GM18858 (cell line): ENCODE data around the gene DUS4L.

Experiments used
- ATAC-seq: cut with Tn5 transposase; IDR thresholded peaks from one replicate; pipeline ENCODE4 v1.9.1; 2021; ENCODE audit not compliant: unreplicated experiment

DUS4L gene

DNA sequence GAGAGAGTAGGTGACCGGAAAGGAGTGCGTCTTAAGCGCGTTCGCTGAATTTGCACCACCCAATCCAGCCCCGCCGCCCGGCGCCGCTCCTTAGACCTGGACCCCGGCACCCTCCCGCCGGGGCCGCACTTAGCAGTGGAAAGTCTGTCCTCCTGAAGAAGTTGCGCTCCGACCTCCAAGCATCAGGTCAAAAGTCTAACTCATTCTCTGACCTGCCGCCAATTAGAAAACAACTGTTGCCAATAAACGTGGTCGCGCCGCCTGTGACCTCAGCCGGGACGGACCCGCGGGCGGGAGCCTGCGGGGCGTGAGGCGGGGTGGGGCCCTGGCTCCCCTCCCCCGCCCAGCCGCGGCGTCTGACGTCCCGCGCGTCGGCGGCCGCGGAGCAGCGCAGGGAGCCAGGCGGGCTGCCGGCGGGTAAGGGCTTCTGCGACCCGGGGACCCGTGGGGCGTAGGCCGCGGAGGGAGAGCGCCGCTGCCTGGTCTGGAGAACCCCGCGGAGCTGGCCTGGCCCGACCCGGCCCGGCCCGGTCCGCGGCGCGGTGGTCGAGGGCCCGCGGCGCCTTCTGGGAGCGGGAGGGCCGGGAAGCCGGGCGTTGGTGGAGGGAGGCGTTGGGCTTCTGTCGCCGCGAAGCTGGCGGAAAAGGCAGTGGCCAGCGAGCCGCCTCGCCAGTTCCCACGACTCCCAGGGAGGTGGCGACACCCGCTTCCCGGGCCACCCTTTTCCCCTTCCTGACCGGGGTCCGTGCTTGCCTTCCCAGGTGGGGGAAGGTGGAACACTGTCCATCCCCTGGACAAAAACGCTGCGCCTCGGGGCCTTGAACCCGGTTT is 16.3 kb downstream of the DUS4L start, which contains the start of gene BCAP29:
BCAP29 (plus strand) TSS at position 362 of the 831 bp plus-strand sequence. CDS start 527 bp downstream, outside the sequence.
- peak; percentile 77 for ATAC-seq

DNA sequence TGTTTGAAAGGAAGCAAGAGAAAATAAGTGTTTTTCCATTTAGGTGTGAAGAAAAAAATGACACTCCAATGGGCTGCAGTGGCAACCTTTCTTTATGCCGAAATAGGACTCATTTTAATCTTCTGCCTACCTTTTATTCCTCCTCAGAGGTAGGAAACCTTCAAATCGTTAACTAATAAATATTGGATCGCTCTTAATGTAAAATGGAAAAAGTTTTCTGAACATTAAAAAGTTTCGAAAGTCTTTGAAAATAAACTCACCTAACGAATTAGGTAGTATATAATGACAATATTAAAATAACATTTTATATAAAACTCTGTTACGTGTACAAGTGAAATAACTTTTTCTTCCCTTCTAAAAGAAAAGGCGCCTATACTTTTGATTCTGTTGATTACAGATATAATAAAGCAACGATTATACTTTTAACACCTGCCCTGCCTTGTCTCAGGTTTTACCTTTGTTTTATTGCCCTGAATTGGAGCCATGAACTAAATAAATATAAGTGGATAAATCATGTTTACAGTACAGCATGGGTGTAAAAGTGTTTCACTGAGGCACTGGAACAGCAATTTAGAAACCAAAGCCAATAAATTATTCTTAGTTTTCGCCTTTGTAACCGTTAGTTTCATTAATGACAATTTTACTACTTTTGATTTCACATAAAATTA is 17.1 kb downstream of the DUS4L start:
- ATAC-seq, result no peak

DNA sequence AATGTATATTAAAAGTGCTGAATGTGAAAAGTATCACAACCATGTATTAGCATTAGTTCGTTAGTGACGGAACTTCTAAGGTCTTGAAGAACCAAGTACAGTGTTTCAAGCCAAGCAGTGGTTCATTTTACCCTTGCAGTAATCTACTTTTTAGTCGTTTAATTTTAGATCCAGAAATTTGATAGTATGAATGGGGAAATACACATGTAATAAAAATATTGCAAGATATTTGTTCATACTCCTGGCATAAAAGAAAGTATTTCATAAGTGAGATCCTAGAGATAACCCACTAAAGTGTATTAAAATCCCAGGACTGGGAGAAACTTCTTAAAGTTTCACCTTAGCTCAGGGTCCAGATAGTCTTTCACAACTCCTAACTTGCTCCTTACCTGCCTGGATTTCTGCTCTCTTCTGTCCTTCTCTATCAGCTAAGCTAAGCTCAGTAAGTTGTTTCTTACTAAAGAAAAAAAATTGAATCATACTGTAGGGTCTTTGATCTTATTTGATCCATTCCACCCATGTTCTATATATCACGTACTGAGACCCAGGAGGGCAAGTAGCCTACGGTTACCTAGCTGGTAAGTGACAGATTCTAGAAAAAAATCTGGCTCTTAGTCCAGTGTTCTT is 17.7 kb downstream of the DUS4L start:
- no peak for ATAC-seq

DNA sequence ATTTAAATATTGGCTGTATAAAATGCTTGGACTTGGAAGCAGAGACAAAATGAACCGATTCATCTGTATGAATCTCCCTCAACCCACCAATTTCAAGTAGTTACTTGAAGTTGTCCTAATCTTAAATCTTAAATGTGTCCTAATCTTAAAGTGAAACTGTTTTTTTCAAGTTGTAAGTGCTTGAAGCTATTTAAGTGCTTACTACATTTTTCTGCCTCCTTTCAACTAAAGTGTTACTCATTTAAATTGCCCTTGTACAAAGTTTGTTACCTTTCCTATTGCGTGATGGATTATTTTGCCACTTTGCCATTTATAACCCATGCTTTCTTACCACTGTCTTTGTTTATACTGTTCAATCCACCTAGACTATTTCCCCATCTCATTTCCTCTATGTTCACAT is 19.1 kb downstream of the DUS4L start:
- no peak for ATAC-seq

DNA sequence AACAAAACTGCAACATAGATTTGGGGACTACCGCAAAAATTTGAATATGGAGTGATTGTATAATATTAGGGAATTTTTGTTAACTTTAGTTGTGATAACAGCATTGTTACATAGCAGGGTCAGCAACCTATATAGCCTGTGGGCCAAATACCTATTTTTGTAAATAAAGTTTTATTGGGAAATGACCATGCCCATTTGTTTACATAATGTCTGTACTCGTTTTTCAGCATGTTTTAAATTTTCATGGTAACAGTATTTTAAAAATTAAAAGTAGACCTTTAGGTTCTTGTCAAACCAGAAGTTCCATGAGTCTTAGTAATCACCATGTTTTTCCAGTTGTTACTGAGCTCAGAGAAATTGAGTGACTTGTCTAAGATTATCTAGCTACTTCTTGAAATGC is 20.9 kb downstream of the DUS4L start:
- no peak for ATAC-seq

DNA sequence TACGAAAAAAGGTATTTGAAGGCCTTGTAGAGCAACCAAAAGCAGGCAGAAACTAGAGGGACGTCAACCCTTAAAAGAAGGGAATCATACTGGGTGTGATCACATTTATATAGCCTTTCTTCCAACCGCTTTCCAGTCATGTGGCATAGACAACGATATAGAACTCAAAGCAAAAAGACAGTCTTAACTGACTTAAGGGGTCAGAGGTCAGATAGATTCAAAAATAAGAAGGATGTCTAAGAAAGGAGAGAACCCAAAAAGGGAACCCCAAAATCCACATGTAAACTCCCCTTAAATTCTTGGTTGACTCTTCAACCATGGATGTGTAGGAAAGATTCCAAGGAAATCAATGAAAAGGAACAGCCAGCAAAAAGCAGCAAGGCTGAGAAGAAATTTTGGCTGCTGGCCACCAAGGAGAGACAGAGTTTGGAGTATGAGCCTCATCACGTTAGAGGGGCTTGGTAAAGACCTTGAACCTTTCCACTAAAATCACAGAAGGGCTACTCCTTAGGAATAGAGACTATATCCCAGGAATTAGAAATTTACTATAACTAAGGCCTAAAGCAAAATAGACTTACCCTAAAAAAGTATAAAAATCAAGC is 24.9 kb downstream of the DUS4L start:
- ATAC-seq, result no peak

DNA sequence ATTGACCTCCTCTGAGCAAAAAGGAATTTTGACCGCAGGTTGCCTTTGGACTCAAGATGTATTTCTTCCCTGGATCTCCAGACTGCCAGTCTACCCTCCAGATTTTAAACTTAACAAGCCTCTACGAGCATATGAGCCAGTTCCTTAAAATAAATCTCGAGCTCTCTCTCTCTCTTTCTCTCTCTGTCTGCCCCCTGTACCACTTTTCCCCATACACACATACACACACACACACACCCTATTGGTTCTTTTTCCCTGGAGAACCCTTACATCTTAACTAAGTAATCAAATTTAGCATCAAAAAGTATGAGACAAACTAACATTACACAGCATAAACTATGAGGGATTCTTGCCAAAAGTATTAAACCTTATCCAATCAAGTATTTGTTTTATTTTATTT is 27.6 kb downstream of the DUS4L start:
- ATAC-seq, result no peak

DNA sequence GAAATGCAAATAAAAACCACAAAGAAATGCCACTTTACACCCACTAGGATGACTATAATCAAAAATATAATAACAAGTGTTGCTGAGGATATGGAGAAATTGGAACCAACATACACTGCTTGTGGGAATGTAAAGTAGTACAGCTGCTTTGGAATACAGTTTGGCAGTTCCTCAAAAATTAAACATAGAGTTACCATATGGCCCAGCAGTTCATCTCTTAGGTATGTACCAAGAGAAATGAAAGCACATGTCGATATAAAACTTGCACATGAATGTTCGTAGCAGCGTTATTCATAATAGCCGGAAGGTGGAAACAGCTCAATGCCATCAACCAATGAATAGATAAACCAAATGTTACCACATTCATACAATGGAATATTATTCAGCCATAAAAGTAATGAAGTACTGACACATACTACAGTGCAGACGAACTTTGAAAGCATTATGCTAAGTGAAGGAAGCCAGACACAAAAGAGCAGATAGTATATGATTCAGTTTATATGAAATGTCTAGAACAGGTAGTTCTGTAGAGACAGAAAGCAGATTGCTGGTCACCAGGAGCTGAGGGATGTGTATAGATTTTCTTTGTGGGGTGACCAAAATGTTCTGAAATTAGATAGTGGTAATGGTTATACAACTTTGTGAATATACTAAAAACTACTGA is 28.7 kb downstream of the DUS4L start:
- no peak for ATAC-seq

DNA sequence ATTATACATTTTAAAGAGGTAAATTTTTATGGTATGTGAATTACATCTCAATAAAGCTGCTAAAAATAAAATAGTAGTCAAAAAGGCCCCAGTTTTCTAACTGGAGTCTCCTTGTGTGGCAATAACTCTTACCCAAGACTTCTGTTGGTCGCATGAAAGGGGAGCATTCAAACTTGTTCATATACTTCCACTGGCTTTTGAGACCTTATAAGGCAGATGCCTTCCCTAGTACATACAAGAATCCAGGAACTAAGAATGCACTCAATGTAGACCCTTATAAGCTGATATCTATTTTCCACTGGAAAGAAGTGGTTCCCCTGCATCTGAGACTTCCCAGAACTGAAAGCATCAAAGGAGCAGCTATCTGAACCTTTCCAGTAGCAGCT is 29.2 kb downstream of the DUS4L start:
- no peak for ATAC-seq

DNA sequence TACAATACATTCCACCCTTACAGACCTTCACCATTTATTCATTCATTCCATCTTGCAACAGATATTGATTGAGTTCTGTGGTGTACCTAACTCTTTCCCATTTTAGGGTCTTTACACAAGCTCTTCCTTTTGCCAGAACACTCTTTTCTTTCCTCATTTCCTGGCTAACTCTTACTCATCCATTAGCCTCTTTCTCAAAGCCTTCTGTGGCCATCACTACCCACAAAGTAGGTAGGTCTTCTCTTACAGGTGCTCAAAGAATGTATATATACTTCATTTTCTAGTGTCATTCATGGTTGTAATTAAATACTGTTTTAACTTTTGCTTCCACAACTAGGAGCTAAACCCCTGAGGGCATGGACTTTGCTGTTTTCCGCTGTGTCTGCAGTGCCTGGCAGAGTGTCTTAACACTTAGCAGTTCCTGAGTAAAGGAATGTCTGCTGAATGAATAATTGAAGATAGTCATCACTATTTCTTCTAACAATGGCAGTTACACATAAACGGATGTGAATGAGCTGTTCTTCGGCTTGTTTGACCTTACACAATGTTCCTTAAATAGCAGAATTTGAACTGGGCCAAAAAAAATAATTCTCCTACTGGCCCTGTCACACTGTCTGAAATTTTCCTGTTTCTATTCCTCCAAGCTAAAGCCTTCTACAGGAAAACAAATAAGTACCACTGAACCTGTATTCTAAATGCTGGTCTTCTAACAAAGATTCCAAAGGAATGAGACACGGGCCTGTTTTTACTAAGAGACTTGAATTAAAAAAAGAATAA is 31.4 kb downstream of the DUS4L start:
- ATAC-seq, result no peak

DNA sequence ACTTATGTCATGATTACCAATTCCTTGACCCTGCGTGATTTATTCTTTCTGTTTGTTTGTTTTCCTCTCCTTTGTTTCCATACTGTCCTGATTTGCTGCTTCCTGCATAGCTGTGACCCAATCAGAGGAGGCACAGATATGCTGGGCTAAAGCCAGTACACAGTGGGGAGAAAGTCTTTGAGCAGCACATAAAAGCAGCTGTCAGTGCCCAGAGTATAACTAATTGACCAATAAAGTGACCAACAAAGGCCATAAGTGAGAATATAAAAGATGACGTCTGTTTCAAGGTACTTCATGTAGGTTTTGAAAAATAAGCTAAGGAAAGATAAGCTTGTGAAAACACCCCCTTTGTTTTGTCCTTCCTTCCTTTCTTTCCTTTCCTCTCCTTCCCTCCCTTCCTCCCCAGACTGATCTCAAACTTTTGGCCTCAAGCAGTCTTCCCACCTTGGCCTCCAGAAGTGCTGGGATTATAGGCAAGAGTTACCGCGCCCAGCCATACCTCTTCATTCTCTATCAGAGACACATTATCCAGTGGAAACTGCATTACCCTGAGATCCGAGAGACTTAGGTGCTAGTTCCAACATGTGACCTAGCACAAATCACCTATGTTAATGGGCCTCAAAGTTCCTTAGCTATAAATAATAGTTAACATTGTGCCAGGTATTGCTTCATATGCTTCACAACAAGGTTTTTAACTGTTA is 33.3 kb downstream of the DUS4L start:
- ATAC-seq, result no peak

DNA sequence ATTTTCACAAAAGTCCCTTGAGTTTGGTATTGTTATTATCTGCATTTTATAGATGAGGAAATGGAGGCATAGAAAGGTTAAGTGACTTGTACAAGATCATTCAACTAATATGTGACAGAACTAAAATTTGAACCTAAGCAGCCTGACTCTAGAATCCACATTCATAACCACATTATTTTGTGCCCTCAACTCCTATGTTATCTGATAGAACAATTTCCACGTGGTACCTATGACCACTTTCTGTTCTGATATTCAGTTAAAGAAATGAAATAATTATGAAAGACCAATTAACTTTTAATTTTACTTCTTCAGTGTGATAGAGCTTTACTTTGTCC is 33.8 kb downstream of the DUS4L start:
- no peak for ATAC-seq

DNA sequence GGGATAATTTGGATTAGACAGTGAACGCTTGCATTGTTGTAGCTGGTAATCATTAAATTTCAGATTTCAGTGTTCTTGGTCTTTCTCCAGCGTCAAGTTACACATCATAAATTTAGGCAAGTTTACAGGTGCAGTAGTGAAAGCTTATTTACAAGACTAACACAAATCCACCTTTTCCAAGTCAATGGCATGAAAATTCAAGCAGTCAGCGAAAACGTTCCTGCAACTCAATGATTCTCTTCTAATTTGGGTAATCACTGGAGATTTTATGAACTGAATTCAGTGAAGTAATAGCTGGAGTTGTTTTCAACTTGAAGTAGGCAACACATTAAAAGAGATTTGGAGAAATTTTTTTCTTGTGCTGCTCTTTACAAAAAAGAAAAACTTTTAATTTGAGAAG is 34.2 kb downstream of the DUS4L start:
- no peak for ATAC-seq

DNA sequence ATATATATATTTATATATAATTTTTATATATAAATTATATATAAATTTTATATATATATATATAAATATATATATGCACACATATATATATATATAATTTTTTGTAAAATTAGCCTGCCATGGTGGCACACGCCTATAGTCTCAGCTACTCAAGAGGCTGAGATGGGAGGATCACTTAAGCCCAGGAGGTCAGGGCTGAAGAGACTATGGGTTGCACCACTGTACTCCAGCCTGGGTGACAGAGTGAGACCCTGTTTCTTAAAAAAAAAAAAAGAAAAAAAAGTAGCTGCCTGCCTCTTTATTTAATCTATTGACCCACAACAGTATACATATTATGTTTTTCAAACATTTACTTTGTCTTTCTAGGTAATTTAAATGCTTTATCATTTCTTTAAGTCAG is 35.5 kb downstream of the DUS4L start:
- ATAC-seq, result no peak

DNA sequence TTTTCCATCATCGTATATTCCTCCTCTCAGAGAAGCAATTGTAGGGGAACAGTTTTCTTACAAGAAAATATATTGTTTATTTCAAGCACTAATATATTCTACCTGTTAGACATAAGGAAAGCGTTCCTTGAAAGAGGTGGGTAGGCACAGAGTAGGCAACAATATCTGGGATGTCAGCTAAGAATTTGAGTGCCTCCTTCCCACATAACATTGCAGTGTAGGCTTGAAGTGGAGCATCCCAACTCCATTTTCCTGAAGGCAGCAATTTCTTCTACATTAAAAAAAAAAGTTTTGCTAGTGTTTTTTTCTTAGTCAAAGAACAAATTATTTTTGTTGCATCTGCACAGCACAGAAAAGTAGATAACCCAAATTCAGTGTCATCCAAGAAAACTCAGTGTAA is 37.0 kb downstream of the DUS4L start:
- ATAC-seq, result no peak

DNA sequence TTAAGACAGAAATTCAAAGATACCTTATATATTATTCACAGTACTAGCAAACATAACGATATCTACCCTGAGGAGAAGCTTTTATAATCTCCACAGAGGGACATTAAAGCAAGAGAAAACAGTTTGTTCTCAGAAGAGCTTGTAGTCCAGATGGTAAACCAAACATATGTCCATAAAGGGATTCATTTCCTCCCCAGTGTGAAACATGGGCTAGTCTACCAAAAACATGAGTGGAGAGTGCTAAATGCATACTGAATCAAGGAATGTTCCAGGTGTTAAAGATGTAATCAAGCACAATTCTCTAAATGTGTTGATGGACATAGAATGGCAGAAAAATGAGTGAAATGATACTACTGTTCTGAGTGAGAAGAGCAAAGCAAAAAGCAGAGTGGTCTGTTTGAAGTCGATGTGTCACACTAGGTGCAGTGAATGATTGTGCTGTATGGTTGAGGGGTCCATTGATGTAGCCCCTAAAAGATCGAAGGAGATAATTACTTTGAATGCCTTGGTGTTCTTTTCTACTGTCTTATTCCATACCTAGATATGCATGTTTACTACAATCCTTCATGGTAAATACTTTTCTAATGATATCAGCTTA is 41.5 kb downstream of the DUS4L start:
- no peak for ATAC-seq

DNA sequence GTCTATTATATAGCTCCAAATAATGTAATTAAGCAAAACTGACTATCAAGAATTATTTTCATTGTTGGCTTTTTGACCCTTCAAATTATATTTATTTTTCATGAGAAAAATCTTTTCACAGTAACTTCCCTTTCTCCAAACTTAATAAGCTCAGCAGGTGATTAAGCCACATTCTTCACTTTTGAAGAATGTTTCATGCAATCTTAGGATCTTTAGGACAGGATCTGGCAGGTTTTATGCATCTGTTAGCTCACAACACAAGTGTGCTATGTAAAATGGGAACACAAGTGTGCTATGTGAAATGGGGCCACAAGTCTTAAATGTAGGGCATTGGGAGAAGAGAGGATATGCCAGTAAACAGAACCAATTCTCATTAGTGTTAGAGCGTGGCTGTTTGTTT is 42.5 kb downstream of the DUS4L start:
- no peak for ATAC-seq

DNA sequence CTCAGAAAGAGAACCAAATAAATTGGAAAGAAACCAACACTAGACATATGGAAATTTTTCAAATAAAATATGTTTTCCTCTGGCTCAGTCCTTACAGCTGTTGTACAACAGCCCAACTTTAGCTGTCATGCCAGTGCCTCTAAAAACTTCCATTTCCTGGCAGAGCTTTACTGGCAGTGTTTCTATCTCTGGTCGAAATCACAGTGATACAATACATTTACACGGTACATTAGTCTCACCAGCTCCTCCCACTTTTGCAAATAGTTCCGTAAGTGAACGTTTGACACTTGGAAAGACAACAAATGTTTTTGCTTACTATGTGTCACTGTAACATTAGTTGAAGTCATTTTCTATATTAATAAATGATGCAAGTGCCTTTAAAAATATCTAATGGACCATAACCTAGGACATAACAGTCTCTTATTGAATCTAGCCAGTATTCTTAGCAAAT is 46.1 kb downstream of the DUS4L start:
- no peak for ATAC-seq

DNA sequence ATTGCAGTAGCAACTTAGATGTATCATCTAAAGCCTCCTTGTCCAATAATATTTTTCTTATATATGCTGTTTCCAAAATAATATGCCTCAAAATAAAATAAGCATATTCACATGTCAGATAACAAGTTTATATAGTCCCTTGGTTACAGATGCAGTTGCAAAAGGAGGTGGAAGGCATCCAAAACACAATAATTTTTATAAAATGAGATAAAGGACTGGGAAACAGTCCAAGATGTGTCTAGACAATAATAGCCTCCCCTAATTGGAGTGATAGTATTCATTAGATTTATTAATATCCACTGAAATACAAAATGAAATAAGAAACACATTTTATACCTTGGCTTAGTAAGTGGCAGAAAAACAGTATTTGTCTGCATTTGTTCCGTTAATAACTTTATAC is 46.6 kb downstream of the DUS4L start:
- no peak for ATAC-seq
